DOHH2 (cell line): ENCODE measurements around the gene FHOD3.

Source experiments
- H3F3A ChIP-seq: fragments of 200-600 bp; sonication (generic), shearing (Covaris generic); 2 replicates; pipeline ENCODE4 v1.6.0; 2016; ENCODE audit warnings: antibody characterized with exemption, mild to moderate bottlenecking; ENCODE audit not compliant: control insufficient read depth, insufficient read depth
- H3K27ac ChIP-seq: fragments of 200-600 bp; sonication (generic); 2 replicates; pipeline ENCODE4 v1.5.1; 2014; ENCODE audit warnings: low read depth, mild to moderate bottlenecking, low read length, moderate library complexity
- H3K27me3 ChIP-seq: fragments of 200-600 bp; sonication (generic); 2 replicates; pipeline ENCODE4 v1.6.1; 2014; ENCODE audit warnings: mild to moderate bottlenecking, low read length, mixed read lengths; ENCODE audit not compliant: control insufficient read depth
- H3K36me3 ChIP-seq: fragments of 200-600 bp; sonication (generic); 2 replicates; pipeline ENCODE4 v1.6.1; 2014; ENCODE audit warnings: mild to moderate bottlenecking, low read length, moderate library complexity, mixed read lengths; ENCODE audit not compliant: control insufficient read depth
- H3K4me1 ChIP-seq: fragments of 200-600 bp; sonication (generic); 2 replicates; pipeline ENCODE4 v1.6.1; 2014; ENCODE audit warnings: mild to moderate bottlenecking, low read length, mixed read lengths; ENCODE audit not compliant: control insufficient read depth
- H3K4me2 ChIP-seq: fragments of 200-600 bp; sonication (generic); 2 replicates; pipeline ENCODE4 v1.6.0; 2014; ENCODE audit warnings: mild to moderate bottlenecking, low read length, moderate library complexity
- H3K4me3 ChIP-seq: fragments of 200-600 bp; sonication (generic); 2 replicates; pipeline ENCODE4 v1.5.1; 2014; ENCODE audit warnings: mild to moderate bottlenecking, low read length, mixed read lengths
- H3K79me2 ChIP-seq: fragments of 200-600 bp; sonication (generic); 2 replicates; pipeline ENCODE4 v1.6.1; 2014; ENCODE audit warnings: mild to moderate bottlenecking, low read length, mixed read lengths; ENCODE audit not compliant: control insufficient read depth
- H3K9me2 ChIP-seq: fragments of 200-600 bp; sonication (generic); replicated peaks from 2 replicates; pipeline ENCODE4 v1.6.1; 2014; ENCODE audit warnings: mild to moderate bottlenecking, low read length, mixed read lengths; ENCODE audit not compliant: control insufficient read depth
- H3K9me3 ChIP-seq: fragments of 200-600 bp; sonication (generic); 2 replicates; pipeline ENCODE4 v1.6.1; 2014; ENCODE audit warnings: antibody characterized with exemption, low read length, mixed read lengths; ENCODE audit not compliant: control insufficient read depth, insufficient read depth
- H4K20me1 ChIP-seq: fragments of 200-600 bp; sonication (generic); 2 replicates; pipeline ENCODE4 v1.6.0; 2014; ENCODE audit warnings: low read depth, mild to moderate bottlenecking, antibody characterized with exemption, low read length, moderate library complexity; ENCODE audit not compliant: control insufficient read depth, insufficient read depth
- CTCF ChIP-seq: fragments of 200-600 bp; sonication (generic); IDR thresholded peaks from one replicate; pipeline ENCODE4 v1.5.1; 2014; ENCODE audit warnings: antibody characterized with exemption, mild to moderate bottlenecking, low read depth, low read length; ENCODE audit not compliant: poor library complexity, severe bottlenecking
- EZH2phosphoT487 ChIP-seq: fragments of 200-600 bp; sonication (generic); IDR thresholded peaks from 2 replicates; pipeline ENCODE4 v1.6.1; 2017; ENCODE audit warnings: borderline replicate concordance, mild to moderate bottlenecking, antibody characterized with exemption, low read length, moderate library complexity, mixed read lengths

Gene FHOD3

GRCh38 chr18:36543991-36544725, 246.6 kb downstream of the FHOD3 start:
- no peaks in the 10 kb centered on the region for H3K9me3 ChIP-seq

DNA sequence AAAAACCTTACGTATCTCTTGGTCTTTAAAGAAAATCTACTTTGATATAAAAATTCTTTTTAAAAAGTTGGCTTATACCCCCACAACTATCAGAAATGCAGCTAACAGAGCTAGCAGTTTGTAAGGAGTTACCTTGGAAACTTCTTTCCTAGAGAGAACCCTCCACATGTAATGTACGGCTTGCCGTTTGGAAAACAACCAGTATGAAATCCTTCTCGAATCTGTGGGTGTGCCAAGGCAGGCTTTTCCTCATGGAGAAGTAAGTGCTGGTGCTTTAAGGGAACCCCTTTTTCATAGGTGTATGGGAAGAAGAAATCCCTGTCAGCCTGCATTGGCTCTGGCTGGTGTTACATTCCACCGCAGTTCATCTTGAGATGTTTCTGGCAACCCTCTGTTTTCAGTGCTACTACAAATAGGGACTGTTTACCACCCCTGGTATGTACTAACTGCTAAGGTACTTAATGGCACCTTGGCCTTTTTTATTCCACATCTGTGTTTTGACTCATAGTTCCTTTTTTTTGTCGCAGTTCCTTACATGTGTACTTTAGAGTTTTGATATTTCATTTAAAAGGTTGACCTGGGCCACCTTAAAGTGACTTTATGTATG, 248.4 kb downstream of the FHOD3 start:
- no peak overlapping the region for H3K27ac ChIP-seq
- no peaks in the 10 kb centered on the region for H3K79me2 ChIP-seq
- no peaks in the 10 kb centered on the region for H4K20me1 ChIP-seq
- no peaks in the 10 kb centered on the region for H3K9me2 ChIP-seq
- H3K4me3 ChIP-seq = no peak overlapping the region
- no peaks in the 10 kb centered on the region for H3K9me3 ChIP-seq
- H3K36me3 ChIP-seq = no peaks in the 10 kb centered on the region
- H3K27me3 ChIP-seq = 0 out of 2 replicates have a peak, but pooled peaks cover 2% of the 10 kb centered on the region
- TF ChIP-seq EZH2phosphoT487 (no peak), CTCF (no peak)
- no peaks in the 10 kb centered on the region for H3K4me1 ChIP-seq
- no peak overlapping the region for H3K4me2 ChIP-seq
- no peaks in the 10 kb centered on the region for H3F3A ChIP-seq

More at GRCh38 chr18:36543991-36544725, 246.6 kb downstream of the FHOD3 start:
- no peak for TF ChIP-seq EZH2phosphoT487
- TF ChIP-seq CTCF = no peak
- H3K4me1 ChIP-seq = no peaks in the 10 kb centered on the region
- no peak overlapping the region for H3K27ac ChIP-seq
- no peak overlapping the region for H3K4me3 ChIP-seq
- H3K4me2 ChIP-seq = no peak overlapping the region
- no peaks in the 10 kb centered on the region for H3K36me3 ChIP-seq
- H3K9me2 ChIP-seq = no peaks in the 10 kb centered on the region
- H3K27me3 ChIP-seq = 0 out of 2 replicates have a peak, but pooled peaks cover 2% of the 10 kb centered on the region
- no peaks in the 10 kb centered on the region for H4K20me1 ChIP-seq
- no peaks in the 10 kb centered on the region for H3K79me2 ChIP-seq
- no peaks in the 10 kb centered on the region for H3F3A ChIP-seq

GRCh38 chr18:36546876-36547275, 249.4 kb downstream of the FHOD3 start:
- Histone ChIP-seq H3K27me3 (0 out of 2 replicates have a peak, but pooled peaks cover under 1% of the 10 kb centered on the region), H3K4me1 (no peaks in the 10 kb centered on the region), H3K36me3 (no peaks in the 10 kb centered on the region), H3F3A (no peaks in the 10 kb centered on the region), H4K20me1 (no peaks in the 10 kb centered on the region), H3K9me3 (no peaks in the 10 kb centered on the region), H3K4me2 (no peak overlapping the region), H3K27ac (no peak overlapping the region), H3K9me2 (no peaks in the 10 kb centered on the region), H3K4me3 (no peak overlapping the region), H3K79me2 (no peaks in the 10 kb centered on the region)
- TF ChIP-seq EZH2phosphoT487 (no peak), CTCF (no peak)
